ENCODE data around the gene CYP4F12. TPM values are rescaled to one million over a fixed set of nuclear protein-coding genes. Genes with fewer than 3 reads are reported as not detected.

CYP4F12 gene
- total and polyA plus RNA-seq, 2 of the 4 experiments (the other 2 are of a cell fraction): not detected

- ATAC-seq (ENCODE audit: low read depth): no peak
- Histone ChIP-seq H3K56ac (ENCODE audit: extremely low read depth, insufficient read depth, low read length) (no peak overlapping the region), H3K4me3 (ENCODE audit: insufficient read depth, low read depth, low read length) (no peak overlapping the region), H3K4me1 (ENCODE audit: control insufficient read depth, insufficient read depth, low read length) (no peaks in the 10 kb centered on the region), H3K14ac (replicated peaks; ENCODE audit: low read depth, low read length) (no peak overlapping the region), H3K79me1 (ENCODE audit: low read depth in 1 of 2, low read length in 2 of 2) (no peaks in the 10 kb centered on the region), H3K9me1 (ENCODE audit: insufficient read depth, low read length) (no peaks in the 10 kb centered on the region), H2AK5ac (ENCODE audit: low read depth, low read length) (no peak overlapping the region), H4K8ac (ENCODE audit: low read depth in 2 of 2, low read length in 2 of 2) (no peak overlapping the region), H3K27ac (ENCODE audit: insufficient read depth, low read length) (no peak overlapping the region), H2AK9ac (replicated peaks; ENCODE audit: low read depth, low read length, poor library complexity) (no peak overlapping the region), H3K36me3 (ENCODE audit: control insufficient read depth, insufficient read depth, low read length) (no peaks in the 10 kb centered on the region), H3K4ac (ENCODE audit: low read depth, low read length) (no peak overlapping the region), H2BK120ac (ENCODE audit: low read depth, low read length) (no peak overlapping the region), H3K23ac (ENCODE audit: low read depth, low read length) (no peak overlapping the region), H2BK5ac (ENCODE audit: low read depth, low read length, poor library complexity, severe bottlenecking) (no peak overlapping the region), H3K18ac (ENCODE audit: low read depth, low read length) (no peak overlapping the region), H3K9me3 (ENCODE audit: control insufficient read depth, insufficient read depth, low read length) (peaks cover 13% of the 10 kb centered on the region; the same call in 1 of the 2 replicates), H4K20me1 (ENCODE audit: insufficient read depth, low read length) (no peaks in the 10 kb centered on the region), H2AFZ (replicated peaks; ENCODE audit: low read length, poor library complexity) (no peak overlapping the region), H4K5ac (ENCODE audit: low read depth, low read length) (no peak overlapping the region), H3K9ac (ENCODE audit: low read depth, low read length) (no peak overlapping the region), H2BK20ac (ENCODE audit: low read depth, low read length) (no peak overlapping the region), H2BK15ac (ENCODE audit: low read depth, low read length) (no peak overlapping the region), H3K4me2 (ENCODE audit: low read depth, low read length) (no peak overlapping the region), H4K91ac (ENCODE audit: insufficient read depth, low read depth, low read length) (no peak overlapping the region), H3K27me3 (ENCODE audit: control insufficient read depth, insufficient read depth, low read length) (no peaks in the 10 kb centered on the region)
- ChIA-PET POLR2A (ENCODE audit: unreplicated experiment) (no interaction called here), CTCF (no interaction called here)
- in situ Hi-C loops (cut with MboI; ENCODE audit: low sequenced_read_pairs): loop anchor here (10.0 kb wide), 1 partner anchor 103 kb away; no protein-coding TSS in a partner anchor
- intact Hi-C loops (cut with micrococcal nuclease): no loop called here
- TF ChIP-seq, protein P1, sequence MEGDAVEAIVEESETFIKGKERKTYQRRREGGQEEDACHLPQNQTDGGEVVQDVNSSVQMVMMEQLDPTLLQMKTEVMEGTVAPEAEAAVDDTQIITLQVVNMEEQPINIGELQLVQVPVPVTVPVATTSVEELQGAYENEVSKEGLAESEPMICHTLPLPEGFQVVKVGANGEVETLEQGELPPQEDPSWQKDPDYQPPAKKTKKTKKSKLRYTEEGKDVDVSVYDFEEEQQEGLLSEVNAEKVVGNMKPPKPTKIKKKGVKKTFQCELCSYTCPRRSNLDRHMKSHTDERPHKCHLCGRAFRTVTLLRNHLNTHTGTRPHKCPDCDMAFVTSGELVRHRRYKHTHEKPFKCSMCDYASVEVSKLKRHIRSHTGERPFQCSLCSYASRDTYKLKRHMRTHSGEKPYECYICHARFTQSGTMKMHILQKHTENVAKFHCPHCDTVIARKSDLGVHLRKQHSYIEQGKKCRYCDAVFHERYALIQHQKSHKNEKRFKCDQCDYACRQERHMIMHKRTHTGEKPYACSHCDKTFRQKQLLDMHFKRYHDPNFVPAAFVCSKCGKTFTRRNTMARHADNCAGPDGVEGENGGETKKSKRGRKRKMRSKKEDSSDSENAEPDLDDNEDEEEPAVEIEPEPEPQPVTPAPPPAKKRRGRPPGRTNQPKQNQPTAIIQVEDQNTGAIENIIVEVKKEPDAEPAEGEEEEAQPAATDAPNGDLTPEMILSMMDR (conservative IDR thresholded peaks at IDR 0.05; ENCODE audit: low read depth, low read length): no peak
- TF ChIP-seq RAD21 (IDR thresholded peaks at IDR 0.05; ENCODE audit: low read length): no peak
- TF ChIP-seq ELK1 (IDR thresholded peaks at IDR 0.05; ENCODE audit: borderline replicate concordance, low read depth, low read length): no peak
- no peak for TF ChIP-seq CHD1 (IDR thresholded peaks at IDR 0.05; ENCODE audit: low read depth, low read length)
- TF ChIP-seq RFX5 (IDR thresholded peaks at IDR 0.05; ENCODE audit: low read depth, low read length): no peak
- TF ChIP-seq FOS (IDR thresholded peaks at IDR 0.05; ENCODE audit: low read depth, low read length): no peak
- no peak for TF ChIP-seq SMC3 (IDR thresholded peaks at IDR 0.05; ENCODE audit: low read depth, low read length)
- TF ChIP-seq POLR2A (IDR thresholded peaks at IDR 0.05; ENCODE audit: low read depth, low read length): no peak
- TF ChIP-seq MAZ (IDR thresholded peaks at IDR 0.05; ENCODE audit: borderline replicate concordance, low read depth, low read length): no peak
- TF ChIP-seq, protein P2, sequence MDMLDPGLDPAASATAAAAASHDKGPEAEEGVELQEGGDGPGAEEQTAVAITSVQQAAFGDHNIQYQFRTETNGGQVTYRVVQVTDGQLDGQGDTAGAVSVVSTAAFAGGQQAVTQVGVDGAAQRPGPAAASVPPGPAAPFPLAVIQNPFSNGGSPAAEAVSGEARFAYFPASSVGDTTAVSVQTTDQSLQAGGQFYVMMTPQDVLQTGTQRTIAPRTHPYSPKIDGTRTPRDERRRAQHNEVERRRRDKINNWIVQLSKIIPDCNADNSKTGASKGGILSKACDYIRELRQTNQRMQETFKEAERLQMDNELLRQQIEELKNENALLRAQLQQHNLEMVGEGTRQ (IDR thresholded peaks at IDR 0.05; ENCODE audit: low read depth, low read length): no peak
- no peak for TF ChIP-seq MXI1 (IDR thresholded peaks at IDR 0.05; ENCODE audit: borderline replicate concordance, low read depth, low read length)
- no peak for TF ChIP-seq NFE2L2 (IDR thresholded peaks at IDR 0.05; ENCODE audit: low read depth, low read length)
- no TSS peak for BruUV-seq (replicated peaks)
- dilution Hi-C loops (cut with HindIII; ENCODE audit: low sequenced_read_pairs, unreplicated experiment): no loop called here
- no peak for DNase-seq
- 57% methylated on average over 1 of the region's 5 CpGs; no CpG with 5 or more reads in 1 of the 2 experiments for WGBS, 2 experiments (ENCODE audit: extremely low coverage in 2 of 2, insufficient read length in 1 of 2)
Measured at GRCh38 chr19:15671237-15671821, 1.6 kb upstream of the CYP4F12 start.

Data from IMR-90 (cell line).